NCI-H2081 treated with DMSO at 0.1 percent for 48 hours (cell line): ENCODE data around the gene IL17RE.
"Not testable (repeated sequence)": the region's sequence is repeated elsewhere in the genome, so short reads cannot be mapped to it uniquely, and the experiment has no call there.

Experiments
- DNase-seq: peaks from one replicate; lab custom pipeline; 2025; lab: John Stamatoyannopoulos, UW

The IL17RE gene

GRCh38 chr3:9881441-9881840 is 21.2 kb upstream of the IL17RE start:
- no peak for DNase-seq

GRCh38 chr3:9883706-9884554 is 18.7 kb upstream of the IL17RE start:
- DNase-seq, result no peak

- no peak for DNase-seq
These were observed 18.0 kb upstream of the IL17RE start for GRCh38 chr3:9884555-9885165.

GRCh38 chr3:9886328-9886727 is 16.3 kb upstream of the IL17RE start:
- DNase-seq, result no peak

- DNase-seq, result no peak
These were observed 15.2 kb upstream of the IL17RE start for GRCh38 chr3:9887480-9887879.

GRCh38 chr3:9888540-9888939 is 14.1 kb upstream of the IL17RE start:
- DNase-seq, result no peak

GRCh38 chr3:9889405-9889804 is 13.2 kb upstream of the IL17RE start:
- no peak for DNase-seq

- no peak for DNase-seq
These were observed 12.2 kb upstream of the IL17RE start, which contains the start of gene JAGN1 for GRCh38 chr3:9890249-9891071. Gene JAGN1 (plus strand): TSS chr3:9890610. CDS start chr3:9890723, 113 bp downstream.

GRCh38 chr3:9891072-9891622 is 11.5 kb upstream of the IL17RE start:
- DNase-seq, result no peak

- no peak for DNase-seq
These were observed 8.9 kb upstream of the IL17RE start for GRCh38 chr3:9893739-9894138.

GRCh38 chr3:9895715-9896114 is 6.9 kb upstream of the IL17RE start:
- not testable (repeated sequence) for DNase-seq

- DNase-seq, result not testable (repeated sequence)
These were observed 5.8 kb upstream of the IL17RE start for GRCh38 chr3:9896755-9897407.

GRCh38 chr3:9897408-9898372 is 5.0 kb upstream of the IL17RE start:
- DNase-seq, result no peak

GRCh38 chr3:9898467-9899241 is 4.0 kb upstream of the IL17RE start:
- no peak for DNase-seq

- DNase-seq, result no peak
These were observed 3.3 kb upstream of the IL17RE start for GRCh38 chr3:9899289-9899791.

GRCh38 chr3:9900965-9901415 is 1.7 kb upstream of the IL17RE start:
- not testable (repeated sequence) for DNase-seq

- no peak for DNase-seq
These were observed 681 bp upstream of the IL17RE start for GRCh38 chr3:9901967-9902366.

- DNase-seq, result no peak
These were observed 583 bp downstream of the IL17RE start for GRCh38 chr3:9903238-9903624.

- DNase-seq, result no peak
These were observed 1.3 kb downstream of the IL17RE start for GRCh38 chr3:9903904-9904303.
